Fibroblast of skin of left quadriceps (primary cell): ENCODE measurements around the gene NELL1.

Experiments
- DNase-seq, 2 experiments: peaks; one replicate each; pipeline ENCODE4 v3.0.0-alpha.2; 2013; ENCODE audit warnings: low read depth in 2 of 2

Gene NELL1

DNA sequence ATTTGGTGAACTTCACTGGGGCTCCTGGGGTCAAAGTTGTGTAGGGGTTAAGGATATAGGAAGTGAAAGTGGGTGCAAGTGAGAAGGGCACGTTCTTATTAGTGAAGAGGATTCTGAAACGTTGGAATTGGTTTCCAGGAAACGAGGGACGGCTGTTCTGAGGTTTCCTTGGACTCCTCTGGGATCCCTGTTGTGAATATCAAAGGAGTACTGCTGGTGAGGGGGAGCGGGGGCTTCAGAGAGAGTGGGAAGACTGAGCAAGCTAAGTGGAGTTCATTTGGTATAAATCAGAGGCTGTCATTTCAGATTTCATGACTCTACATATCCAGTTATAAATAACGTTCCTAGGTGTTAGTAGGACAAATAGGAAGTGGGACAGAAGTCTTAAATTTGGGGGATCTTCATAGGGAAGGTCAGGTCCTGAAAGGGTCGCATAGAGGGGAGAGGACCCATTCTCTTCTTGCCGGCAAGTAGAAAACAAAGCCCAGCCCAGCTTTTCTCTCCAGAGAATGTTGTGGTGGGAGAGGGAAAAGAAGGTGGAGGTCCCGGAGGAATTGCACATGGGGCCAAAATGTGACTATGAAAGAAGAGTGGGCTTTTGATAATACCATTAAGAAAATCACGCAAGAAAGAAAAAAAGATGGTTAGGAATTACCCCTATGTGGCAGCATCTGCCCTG is 1.1 kb upstream of the NELL1 start:
- no peak for DNase-seq

DNA sequence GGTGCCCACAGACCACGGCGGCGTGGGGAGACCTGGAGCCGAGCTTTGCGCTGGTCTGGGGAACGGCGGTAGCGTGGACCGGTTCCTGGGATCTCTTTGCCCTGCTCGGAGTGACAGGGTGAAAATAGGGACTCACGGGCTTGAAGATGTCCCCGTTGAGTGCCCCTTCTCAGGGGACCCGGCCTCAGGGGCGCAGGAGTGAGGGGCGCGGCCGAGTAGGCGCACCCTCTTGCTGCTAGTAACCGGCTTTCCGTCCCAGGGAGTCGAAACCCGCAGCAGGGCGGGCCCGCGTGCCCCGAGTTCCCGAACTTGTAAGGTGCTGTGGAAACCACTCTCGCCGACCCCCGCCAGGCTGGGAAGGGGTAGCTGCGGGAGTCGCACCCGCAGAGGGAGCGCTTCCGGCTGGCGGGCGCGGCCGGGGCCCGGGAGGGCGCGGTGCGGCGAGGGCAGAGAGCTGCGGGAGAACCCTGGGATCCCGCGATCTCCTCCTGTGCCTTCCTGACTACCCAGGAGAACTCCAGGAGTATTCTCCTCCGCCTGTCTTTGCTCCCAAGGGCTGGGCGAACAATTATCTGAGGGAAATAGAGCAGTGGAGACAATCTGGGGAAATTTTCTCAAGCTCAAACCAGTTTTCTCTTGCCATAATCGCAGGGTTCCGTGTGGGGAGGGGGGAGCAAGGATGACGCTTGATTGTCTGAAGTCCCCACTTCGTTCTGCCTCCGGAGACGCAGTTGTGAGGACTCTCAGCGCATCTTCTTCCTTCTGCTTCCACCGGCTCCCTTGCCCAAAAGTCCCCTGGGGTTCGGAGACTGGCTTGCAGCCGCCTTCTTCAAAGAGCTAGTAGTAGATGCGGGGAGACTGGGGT is 666 bp downstream of the NELL1 start:
- DNase-seq, result no peak

DNA sequence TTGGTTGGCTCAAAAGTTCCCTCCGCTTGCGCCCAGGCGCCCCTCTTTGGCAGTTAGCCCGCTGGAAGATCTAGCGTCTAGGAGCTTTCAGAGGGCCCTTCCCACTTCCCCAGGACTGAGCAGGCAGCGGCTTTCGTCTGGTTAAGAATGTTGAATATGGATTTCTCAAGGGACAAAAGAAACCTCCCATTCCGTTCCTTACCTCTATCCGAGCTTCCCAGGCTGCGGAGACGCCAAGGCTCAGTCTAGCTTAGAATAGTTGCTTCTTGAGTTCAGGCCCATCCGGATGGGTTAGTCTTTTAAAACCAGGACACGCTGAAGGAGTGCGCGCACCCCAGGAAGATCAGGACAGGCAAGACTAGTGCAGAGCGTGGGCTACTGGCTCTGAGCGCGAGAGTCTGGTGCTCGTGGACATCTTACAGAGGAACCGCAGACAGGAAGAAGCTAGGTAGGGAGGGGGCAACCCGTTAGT is 1.6 kb downstream of the NELL1 start:
- no peak for DNase-seq

DNA sequence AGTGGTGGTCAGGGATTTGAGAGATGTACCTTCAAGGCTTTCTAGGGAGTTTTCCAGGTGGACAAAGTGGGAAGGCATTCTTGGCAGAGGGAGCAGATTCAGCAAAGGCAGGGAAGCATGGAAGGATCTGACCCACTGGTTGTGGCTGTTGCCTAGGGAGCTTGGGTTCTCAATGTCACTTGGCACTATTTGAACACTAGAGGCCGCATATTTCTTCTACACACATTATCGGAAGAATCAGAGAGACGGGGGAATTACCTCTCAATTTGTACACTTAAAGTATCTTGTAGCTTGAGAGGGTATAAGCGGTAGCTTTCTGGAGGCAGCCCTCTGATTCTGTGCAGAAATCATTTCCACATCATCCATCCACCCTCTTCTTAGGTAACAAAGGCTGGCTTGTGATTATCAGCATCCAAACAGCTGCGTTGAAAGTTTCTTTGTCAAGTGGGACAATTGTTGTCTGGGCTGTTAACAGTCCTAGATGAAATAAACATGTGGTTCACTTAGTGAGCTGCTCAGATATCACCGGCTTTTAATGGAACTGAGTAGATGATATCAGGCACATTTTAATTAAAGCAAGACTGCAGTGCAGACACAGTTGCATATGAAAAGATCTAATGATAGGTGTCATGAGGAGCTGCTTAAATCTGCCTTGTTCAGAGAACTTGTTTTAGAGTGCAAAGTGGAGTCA is 2.6 kb downstream of the NELL1 start:
- DNase-seq, result no peak

DNA sequence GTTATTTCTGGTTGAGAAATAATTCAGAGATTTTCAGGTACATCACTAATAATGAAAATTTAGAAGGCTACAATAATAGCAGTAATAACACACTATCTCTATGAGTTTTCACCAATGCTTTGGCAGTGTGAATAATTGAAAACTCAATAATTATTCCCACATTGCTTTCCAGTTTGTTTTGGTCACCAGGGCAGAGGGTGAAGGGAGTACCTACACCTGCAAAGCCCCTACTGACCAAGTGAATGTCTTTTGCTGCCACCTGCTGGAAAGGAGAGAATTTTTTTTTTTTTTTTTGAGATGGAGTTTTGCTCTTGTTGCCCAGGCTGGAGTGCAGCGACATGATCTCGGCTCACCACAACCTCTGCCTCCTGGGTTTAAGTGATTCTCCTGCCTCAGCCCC is 3.2 kb downstream of the NELL1 start:
- DNase-seq, result no peak

DNA sequence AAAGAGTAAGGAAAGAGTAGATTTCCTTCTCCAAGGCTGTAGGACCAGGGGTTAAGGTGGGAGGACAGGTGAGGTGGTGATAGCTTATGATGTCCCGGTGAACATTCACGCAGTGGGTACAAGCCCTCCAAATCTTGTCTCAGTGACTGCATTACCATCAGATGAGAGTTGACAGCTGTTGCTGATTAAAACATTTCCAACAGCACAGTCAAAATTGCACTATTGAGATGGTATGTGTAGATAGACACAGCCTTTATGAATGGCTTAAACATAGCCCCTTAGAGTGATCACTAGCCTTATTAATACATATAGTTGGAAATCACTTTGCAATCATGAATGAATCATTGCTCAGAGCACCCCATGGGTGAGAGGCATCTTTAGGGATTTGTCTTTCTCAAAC is 7.3 kb downstream of the NELL1 start:
- no peak for DNase-seq

DNA sequence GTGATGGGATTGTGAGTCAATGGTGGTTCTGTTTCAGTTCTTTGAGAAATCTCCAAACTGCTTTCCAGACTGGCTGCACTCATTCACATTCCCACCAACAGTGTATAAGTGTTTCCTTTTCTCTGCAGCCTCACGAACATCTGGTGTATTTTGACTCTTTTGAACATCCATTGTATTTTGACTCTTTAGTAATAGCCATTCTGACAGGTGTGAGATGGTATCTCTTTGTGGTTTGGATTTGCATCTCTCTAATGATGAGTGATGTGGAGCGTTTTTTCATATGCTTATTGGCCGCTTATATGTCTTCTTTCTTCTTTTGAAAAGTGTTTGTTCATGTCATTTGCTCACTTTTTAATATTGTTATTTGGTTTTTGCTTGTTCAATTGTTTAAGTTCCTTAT is 19.4 kb downstream of the NELL1 start:
- no peak for DNase-seq

DNA sequence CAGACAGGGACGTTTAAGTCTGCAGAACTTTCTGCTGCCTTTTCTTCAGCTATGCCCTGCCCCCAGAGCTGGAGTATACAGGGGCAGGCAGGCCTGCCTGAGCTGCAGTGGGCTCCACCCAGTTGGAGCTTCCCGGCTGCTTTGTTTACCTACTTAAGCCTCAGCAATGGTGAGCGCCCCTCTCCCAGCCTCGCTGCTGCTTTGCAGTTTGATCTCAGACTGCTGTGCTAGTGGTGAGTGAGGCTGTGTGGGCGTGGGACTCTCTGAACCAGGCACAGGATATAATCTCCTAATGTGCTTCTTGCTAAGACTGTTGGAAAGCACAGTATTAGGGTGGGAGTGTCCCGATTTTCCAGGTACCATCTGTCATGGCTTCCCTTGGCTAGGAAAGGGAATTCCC is 38.5 kb downstream of the NELL1 start:
- no peak for DNase-seq

DNA sequence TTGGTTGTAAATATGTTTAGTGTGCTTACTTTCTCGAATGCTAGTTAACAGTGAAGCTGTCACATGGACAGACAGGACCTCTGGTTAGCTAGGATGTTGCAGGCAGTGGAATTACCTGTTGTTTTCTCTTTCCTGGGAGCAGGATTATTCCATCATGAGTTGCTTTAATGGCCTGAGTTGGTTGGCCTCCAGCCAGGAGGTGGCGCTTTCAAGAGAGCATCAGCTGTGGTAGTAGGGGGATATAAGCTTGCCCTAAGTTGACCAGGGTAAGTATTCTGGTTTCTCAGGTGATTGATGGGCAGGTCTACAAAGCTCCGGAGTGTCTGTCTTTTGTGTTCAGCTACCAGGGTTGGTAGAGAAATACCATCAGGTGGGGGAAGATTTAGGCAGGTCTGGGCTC is 43.5 kb downstream of the NELL1 start:
- DNase-seq, result no peak

DNA sequence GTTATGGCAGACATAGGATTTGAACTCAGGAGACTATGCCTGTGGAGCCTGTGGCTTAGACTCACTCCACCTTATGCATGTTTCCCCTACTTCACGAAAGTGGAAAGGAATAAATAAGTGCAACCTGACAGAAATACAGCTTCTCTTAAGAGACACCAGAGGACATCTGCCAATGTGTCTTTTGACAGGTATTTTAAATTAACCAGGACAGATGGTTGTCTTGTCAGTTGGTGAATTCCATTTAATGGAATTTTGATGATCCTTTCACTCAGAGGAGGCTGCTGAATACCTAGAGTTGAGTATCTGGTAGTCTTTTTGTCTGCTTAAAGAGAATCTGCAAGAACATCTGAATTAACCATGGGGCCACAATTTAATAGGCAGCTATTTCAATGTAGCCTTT is 46.1 kb downstream of the NELL1 start:
- DNase-seq, result no peak

DNA sequence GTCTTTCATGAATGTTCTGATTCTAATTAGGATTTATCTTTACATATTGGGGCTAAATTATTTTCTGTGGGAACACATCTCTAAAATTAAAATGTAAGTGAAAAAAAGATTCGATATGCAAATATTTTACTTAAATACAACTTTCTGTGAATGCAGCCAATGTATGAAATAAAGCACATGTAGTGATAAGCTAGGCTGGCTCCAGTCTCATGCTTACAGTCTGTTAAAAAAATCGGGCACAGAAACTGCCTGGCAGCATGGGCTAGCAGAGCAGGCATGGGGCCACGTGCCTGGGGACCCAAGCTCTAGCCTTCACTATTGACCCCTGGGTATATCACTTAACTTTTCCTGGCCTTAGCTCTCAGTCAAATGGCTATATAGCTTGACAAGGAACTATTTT is 46.5 kb downstream of the NELL1 start:
- DNase-seq, result no peak

DNA sequence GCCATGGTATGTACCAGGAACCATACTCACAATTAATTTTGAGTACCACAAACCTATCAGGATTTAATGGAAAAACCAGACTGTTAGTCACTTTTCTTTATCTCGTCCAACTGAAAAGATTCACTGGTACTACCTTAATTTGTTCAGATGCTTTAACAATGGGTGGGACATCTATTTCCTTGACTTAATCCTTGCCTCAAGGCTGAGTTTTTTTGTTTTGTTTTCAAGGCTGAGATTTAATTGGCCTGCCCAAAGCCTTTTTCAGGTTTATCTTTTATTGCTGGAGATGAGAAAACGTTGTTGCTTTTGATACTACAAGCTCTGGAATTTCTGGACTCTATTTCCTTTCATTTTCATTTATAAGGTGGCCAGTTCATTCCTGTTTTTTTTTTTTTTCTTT is 50.4 kb downstream of the NELL1 start:
- no peak for DNase-seq

DNA sequence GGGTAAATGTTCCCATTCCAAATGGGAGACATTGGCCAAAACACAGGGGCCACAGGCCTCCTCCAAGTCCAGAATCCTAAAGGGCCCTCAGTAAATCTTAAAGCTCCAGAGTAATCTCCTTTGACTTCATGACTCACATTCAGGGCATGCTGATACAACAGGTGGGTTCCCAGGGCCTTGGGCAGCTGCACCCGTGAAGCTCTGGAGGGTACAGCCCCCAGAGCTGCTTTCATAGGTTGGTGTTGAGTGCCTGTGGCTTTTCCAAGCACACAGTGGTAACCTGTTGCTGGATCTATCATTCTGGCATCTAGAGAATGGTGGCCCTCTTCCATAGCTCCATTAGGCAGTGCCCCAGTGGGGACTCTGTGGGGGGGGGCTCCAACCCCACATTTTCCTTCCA is 54.0 kb downstream of the NELL1 start:
- DNase-seq, result no peak

DNA sequence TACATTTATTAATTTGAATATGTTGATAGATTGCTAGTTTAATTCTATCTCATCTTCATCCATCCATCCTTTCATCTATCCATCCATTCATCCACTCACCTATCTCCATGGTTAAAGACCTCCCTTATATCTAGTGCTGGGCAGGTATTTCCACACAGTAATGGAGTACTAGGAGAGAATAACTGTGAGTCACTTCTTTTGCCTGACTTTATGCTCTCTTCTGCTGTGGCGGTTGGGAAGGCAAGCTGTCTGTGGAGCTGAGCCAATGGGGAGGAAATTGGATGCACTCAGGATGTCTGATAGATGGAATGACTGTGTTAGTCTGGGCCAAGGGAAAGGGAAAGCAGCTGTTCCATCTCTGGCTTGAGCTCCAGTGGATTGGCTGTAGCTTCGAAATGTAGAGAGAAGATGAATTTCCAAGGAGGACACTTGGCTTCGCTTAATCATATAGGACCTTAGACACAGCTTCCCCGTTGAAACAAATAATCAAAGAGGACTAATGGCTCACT is 60.3 kb downstream of the NELL1 start:
- DNase-seq, result no peak

DNA sequence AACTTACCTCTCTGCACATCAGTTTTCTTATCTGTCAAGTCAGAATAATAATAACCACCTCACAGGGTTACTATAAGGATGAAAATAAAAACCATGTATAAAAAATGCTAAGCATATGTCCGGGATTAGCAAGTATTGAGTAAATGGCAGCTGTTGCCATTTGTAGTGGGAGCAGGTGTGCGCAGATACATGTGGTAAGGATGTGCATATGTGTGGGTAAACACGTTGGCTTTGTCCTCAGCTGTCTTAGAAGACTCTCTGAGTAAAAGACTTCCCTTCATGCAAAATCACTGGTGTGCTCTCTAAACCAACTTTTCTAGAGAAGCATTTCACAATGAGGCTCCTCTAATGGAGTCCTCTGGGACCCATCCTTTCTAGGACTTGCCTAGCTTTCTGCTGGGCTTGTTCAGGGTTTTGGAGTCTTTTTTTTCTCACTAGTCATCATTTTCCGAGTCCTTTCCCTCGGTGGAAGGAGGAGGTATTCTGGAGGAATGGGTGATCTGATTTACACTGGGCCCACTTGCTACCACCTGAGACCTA is 62.4 kb downstream of the NELL1 start:
- no peak for DNase-seq

DNA sequence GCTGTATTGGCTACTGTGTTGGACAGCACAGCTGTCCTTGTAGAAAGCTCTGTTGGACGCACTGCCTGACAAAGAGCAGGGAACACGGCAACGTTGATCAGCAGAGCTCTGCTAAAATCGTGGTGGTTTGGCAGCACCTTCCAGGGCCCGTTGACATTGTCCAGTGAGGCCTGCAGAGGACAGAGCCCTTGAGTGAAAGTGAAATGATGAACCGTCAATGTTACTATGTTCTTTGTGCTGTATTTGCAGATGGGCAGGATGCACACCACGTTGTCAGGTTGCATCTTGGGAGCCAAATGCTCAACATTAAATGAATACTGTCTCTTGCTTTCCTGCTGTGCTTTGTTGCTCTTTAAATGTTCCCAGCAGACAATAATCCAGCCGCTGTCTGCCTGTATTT is 69.7 kb downstream of the NELL1 start:
- no peak for DNase-seq

DNA sequence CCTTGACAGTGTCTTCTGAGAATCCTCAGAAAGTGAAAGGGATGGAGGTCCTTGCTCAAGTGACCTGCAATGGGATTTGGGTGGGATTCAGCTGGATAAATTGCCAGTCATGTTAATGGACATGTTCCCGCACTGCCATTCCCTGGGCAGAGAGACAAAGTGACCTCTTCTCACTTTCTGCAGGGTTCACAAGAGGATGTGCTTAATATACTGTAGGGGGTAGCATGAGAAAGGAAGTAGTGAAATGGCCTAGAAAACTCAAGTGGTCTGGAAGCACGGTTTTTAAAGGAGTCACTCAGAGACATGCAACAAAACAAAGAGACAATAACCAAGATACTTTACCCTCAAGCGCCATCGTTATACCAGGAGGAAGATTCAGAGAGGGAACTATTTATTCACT is 70.2 kb downstream of the NELL1 start:
- DNase-seq, result no peak

DNA sequence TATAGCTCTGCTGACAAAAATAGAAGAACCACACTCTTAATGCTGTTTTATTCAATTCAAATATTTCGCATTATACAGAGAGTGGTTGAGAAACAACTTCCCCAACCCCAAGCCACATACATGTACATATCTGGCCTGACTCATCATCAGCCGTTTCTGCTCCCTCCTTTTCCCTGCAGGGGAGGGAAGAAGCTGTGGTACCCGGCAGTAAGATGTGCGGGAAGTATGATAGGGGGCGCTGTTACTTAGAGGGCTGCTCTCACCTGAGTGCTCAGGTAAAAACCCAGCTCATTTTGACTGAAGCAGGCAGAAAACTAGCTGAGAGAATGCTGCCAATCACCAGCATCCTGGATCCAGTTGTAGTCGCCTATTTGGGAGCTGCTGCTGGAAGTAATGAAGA is 85.5 kb downstream of the NELL1 start:
- DNase-seq, result no peak

DNA sequence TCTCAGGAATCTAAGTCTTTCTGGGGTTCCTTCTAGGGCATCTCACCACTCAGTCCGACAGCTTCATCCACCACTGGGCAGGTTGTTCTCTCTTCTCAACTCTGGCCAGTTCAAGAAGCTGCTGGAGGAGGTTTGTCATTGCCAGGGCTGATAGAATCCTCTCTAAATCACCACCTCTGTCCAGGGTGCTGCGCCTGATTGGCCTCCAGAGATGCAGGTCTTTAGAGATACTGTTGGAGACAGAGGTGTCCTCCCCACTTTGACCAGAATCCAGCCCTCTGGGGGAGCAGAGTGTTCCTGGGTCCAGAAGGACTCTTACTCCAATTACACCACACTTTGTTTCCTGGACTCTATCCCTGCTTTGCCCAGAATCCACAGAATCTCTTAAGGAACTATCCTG is 90.2 kb downstream of the NELL1 start:
- DNase-seq, result no peak

DNA sequence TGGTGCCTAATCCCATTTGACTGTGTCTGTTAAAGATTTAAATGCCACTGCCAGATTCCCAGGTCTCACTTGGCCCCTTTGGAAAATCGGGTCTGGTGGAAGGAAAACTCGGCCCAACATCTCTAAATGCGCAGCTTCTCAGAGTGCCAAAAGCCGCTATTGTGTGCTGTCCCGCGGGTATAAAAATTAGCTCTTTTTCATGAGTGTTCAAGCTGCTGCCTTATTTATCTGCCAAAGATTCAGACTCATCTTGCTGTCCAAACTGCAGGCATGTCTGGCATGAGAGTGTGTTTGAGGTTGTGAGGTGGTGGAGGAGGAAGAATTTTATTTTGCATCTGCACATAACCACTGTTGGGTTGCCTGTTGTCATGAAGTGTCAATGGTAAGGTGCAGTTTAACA is 91.4 kb downstream of the NELL1 start:
- DNase-seq, result no peak

DNA sequence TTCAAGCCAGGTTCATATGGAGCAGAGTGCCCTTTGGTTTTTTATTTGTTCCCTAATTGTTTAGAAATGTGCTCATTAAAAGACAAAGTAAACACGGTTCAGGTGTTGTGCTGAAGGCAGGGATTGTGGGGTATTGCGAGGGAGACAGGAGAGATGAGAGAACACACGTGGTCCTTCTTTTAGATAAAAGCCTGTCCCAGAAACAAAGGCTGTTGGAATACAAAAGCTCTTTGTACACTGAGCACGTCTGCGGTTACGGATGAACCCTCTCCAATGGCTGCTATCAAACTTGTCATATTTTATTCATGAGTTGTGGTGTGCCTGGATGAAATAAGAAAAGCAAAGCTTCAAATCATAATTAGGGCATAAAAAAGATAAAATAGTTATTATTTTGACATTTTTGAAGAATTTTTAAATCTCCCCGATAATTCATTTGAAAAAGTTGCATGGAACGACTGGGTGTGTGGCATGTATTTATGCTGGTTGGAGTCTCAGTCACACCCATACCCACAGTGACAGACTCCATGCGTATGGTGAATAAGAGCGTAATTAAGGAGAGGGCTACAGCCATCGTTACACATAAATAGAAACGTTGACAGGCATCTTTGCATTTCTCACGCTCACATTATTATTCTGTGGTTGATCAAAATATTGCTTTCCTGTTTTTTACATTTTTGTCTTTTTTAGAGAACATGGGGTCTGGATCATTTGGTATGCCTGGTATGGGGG is 92.9 kb downstream of the NELL1 start:
- DNase-seq, result no peak

DNA sequence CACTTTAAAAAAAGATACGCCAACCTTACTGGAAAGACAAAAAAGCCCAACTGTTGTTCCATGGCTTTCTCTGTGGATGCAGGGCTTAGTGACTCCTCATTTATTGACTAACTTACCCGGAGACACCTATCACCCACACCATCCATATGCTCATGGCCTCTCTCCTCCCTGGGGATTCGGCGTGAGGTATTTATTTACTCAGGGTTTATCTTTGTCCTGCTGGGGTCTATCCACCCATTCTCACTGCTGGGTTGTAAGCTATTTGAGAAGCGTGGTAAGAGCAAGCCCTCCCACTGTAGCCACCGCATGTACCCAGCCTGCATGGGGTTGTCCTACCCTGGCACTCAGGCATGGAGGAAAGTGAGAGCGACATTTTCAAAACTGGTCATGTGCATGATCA is 93.6 kb downstream of the NELL1 start:
- no peak for DNase-seq
